ENCODE measurements around the gene DOLK. TPM values are rescaled to one million over a fixed set of nuclear protein-coding genes. Genes with fewer than 3 reads are reported as not detected.
A peak's percentile ranks its signal among the peaks of the same experiment; 100 is the strongest.

Gene DOLK
- total RNA-seq, 1 donor from 2014 or later = 20.7 TPM

DNA sequence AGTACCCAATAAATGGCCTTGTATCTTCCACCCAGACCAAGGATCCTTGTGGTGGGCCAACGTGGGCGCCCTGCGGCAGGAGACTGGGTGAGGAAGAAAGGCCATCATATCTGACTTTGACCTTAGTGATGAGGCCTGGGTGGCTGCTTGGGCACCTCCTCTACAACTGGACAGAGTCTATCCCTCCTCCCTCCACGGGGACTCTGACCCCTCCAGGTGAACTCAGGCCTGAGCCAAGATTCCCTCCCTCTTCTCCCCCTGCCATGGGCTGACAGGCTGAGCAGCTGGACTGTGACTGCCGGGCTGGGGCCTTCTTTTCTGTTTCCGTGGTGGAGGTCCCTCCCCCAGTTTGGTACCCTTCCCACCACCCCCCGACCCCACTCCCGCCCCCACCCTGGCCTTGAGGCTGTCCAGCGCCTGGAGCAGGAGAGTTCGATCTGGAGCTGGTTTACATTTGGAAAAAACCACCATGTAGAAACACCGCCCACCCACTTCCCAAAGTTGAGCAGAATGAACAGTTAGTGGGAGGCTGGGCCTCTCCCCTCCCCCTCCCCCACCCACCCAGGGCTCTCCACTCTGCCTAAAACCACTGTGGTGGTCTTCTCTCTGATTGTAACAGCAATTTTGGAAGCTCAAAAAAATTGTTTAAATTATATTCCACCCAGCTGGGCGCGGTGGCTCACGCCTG, 27.9 kb downstream of the DOLK start:
- Mint-ChIP-seq H3K4me1 (peaks cover 12% of the 10 kb centered on the region), H3K27me3 (ENCODE audit: low read depth) (no peaks in the 10 kb centered on the region), H3K9me3 (no peaks in the 10 kb centered on the region), H3K36me3 (ENCODE audit: low read depth) (no peaks in the 10 kb centered on the region), H3K27ac (ENCODE audit: unreplicated experiment) (no peak overlapping the region), H3K4me3 (no peak overlapping the region)
- TF ChIP-seq, protein P1, sequence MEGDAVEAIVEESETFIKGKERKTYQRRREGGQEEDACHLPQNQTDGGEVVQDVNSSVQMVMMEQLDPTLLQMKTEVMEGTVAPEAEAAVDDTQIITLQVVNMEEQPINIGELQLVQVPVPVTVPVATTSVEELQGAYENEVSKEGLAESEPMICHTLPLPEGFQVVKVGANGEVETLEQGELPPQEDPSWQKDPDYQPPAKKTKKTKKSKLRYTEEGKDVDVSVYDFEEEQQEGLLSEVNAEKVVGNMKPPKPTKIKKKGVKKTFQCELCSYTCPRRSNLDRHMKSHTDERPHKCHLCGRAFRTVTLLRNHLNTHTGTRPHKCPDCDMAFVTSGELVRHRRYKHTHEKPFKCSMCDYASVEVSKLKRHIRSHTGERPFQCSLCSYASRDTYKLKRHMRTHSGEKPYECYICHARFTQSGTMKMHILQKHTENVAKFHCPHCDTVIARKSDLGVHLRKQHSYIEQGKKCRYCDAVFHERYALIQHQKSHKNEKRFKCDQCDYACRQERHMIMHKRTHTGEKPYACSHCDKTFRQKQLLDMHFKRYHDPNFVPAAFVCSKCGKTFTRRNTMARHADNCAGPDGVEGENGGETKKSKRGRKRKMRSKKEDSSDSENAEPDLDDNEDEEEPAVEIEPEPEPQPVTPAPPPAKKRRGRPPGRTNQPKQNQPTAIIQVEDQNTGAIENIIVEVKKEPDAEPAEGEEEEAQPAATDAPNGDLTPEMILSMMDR (conservative IDR thresholded peaks at IDR 0.05) = no peak
- no peak for DNase-seq (ENCODE audit: low read depth, low spot score)

DNA sequence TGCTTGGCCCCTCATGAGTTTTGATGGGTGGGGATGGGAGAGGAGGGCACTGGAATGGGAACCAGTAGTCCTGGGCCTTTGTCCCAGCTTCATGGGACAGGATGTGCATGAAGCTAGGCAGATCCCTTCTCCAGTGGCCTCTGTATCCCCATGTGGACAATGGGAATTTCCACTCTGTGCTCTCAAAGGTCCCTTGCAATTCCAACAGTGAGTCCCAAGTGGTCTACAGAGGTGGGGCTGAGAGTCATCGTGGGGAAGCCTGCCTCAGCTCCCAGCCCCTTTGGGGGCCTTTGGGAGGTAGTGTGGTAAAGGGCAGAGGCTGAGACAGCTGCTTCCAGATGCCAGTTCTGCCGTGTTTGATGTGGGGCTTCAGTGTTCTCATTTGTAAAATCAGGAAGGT, 28.5 kb downstream of the DOLK start:
- TF ChIP-seq, protein P1 (conservative IDR thresholded peaks at IDR 0.05) = no peak
- no peaks in the 10 kb centered on the region for H3K9me3 Mint-ChIP-seq
- H3K36me3 Mint-ChIP-seq (ENCODE audit: low read depth) = no peaks in the 10 kb centered on the region
- H3K27me3 Mint-ChIP-seq (ENCODE audit: low read depth) = no peaks in the 10 kb centered on the region
- no peak for DNase-seq (ENCODE audit: low read depth, low spot score)
- H3K4me1 Mint-ChIP-seq = peaks cover 12% of the 10 kb centered on the region
- no peak overlapping the region for H3K4me3 Mint-ChIP-seq
- no peak overlapping the region for H3K27ac Mint-ChIP-seq (ENCODE audit: unreplicated experiment)

DNA sequence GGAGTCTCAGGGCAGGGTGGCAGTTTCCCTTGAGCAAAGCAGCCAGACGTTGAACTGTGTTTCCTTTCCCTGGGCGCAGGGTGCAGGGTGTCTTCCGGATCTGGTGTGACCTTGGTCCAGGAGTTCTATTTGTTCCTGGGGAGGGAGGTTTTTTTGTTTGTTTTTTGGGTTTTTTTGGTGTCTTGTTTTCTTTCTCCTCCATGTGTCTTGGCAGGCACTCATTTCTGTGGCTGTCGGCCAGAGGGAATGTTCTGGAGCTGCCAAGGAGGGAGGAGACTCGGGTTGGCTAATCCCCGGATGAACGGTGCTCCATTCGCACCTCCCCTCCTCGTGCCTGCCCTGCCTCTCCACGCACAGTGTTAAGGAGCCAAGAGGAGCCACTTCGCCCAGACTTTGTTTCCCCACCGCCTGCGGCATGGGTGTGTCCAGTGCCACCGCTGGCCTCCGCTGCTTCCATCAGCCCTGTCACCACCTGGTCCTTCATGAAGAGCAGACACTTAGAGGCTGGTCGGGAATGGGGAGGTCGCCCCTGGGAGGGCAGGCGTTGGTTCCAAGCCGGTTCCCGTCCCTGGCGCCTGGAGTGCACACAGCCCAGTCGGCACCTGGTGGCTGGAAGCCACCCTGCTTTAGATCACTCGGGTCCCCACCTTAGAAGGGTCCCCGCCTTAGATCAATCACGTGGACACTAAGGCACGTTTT, 30.1 kb downstream of the DOLK start:
- peak overlapping the region; percentile 84 for H3K27ac Mint-ChIP-seq (ENCODE audit: unreplicated experiment)
- no peak for DNase-seq (ENCODE audit: low read depth, low spot score)
- peaks cover 22% of the 10 kb centered on the region for H3K4me1 Mint-ChIP-seq
- TF ChIP-seq, protein P1 (conservative IDR thresholded peaks at IDR 0.05) = no peak
- no peaks in the 10 kb centered on the region for H3K27me3 Mint-ChIP-seq (ENCODE audit: low read depth)
- H3K9me3 Mint-ChIP-seq = no peaks in the 10 kb centered on the region
- no peaks in the 10 kb centered on the region for H3K36me3 Mint-ChIP-seq (ENCODE audit: low read depth)
- no peak overlapping the region for H3K4me3 Mint-ChIP-seq

DNA sequence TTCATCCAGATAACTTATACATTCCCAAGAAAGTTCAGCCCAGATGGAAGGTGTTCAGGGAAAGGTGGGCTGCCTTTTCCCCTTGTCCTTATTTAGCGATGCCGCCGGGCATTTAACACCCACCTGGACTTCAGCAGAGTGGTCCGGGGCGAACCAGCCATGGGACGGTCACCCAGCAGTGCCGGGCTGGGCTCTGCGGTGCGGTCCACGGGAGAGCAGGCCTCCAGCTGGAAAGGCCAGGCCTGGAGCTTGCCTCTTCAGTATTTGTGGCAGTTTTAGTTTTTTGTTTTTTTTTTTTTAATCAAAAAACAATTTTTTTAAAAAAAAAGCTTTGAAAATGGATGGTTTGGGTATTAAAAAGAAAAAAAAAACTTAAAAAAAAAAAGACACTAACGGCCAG, 30.7 kb downstream of the DOLK start:
- Mint-ChIP-seq H3K27me3 (ENCODE audit: low read depth) (no peaks in the 10 kb centered on the region), H3K4me3 (no peak overlapping the region), H3K36me3 (ENCODE audit: low read depth) (no peaks in the 10 kb centered on the region), H3K27ac (ENCODE audit: unreplicated experiment) (no peak overlapping the region), H3K4me1 (peaks cover 22% of the 10 kb centered on the region), H3K9me3 (no peaks in the 10 kb centered on the region)
- no peak for DNase-seq (ENCODE audit: low read depth, low spot score)
- TF ChIP-seq, protein P1 (conservative IDR thresholded peaks at IDR 0.05) = no peak

DNA sequence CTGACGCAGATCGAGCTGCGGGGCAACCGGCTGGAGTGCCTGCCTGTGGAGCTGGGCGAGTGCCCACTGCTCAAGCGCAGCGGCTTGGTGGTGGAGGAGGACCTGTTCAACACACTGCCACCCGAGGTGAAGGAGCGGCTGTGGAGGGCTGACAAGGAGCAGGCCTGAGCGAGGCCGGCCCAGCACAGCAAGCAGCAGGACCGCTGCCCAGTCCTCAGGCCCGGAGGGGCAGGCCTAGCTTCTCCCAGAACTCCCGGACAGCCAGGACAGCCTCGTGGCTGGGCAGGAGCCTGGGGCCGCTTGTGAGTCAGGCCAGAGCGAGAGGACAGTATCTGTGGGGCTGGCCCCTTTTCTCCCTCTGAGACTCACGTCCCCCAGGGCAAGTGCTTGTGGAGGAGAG, 31.2 kb downstream of the DOLK start:
- TF ChIP-seq, protein P1 (conservative IDR thresholded peaks at IDR 0.05) = no peak
- H3K36me3 Mint-ChIP-seq (ENCODE audit: low read depth) = no peaks in the 10 kb centered on the region
- no peak for DNase-seq (ENCODE audit: low read depth, low spot score)

More for the DNA sequence above, 31.2 kb downstream of the DOLK start:
- H3K4me3 Mint-ChIP-seq = no peak overlapping the region
- H3K9me3 Mint-ChIP-seq = no peaks in the 10 kb centered on the region
- no peak overlapping the region for H3K27ac Mint-ChIP-seq (ENCODE audit: unreplicated experiment)
- peaks cover 23% of the 10 kb centered on the region for H3K4me1 Mint-ChIP-seq
- H3K27me3 Mint-ChIP-seq (ENCODE audit: low read depth) = no peaks in the 10 kb centered on the region
